PC-9 (cell line): ENCODE results near the gene CRTC2. TPM values are rescaled to one million over a fixed set of nuclear protein-coding genes. Genes with fewer than 3 reads are reported as not detected.

Experiments
- BruUV-seq: library from RNA; stranded (reverse); fragments of 400-500 nt; replicated peaks from 2 replicates; lab custom pipeline; 2021; lab: Mats Ljungman, UMichigan
- CTCF ChIA-PET: fragments of 300-600 bp; sonication (Branson Sonifier 250); formaldehyde crosslinking; loops from one replicate; lab custom pipeline; 2022; ENCODE audit warnings: antibody characterized with exemption; lab: Charles Lee
- POLR2A ChIA-PET: fragments of 300-600 bp; sonication (Branson Sonifier 250); formaldehyde crosslinking; loops from one replicate; lab custom pipeline; 2022; ENCODE audit warnings: antibody characterized with exemption; ENCODE audit not compliant: unreplicated experiment; lab: Charles Lee
- DNase-seq, 2 experiments: peaks; one replicate each; pipeline versions ENCODE4 v3.0.0 to v3.0.0-alpha.2; 2015 to 2022; ENCODE audit warnings: mixed read lengths in 1 of 2
- H2AFZ ChIP-seq: fragments of 200-600 bp; sonication (generic); 2 replicates; pipeline ENCODE4 v1.8.1; 2017; ENCODE audit warnings: antibody characterized with exemption
- H3F3A ChIP-seq: fragments of 200-600 bp; sonication (generic); 2 replicates; pipeline ENCODE4 v1.8.1; 2017; ENCODE audit warnings: antibody characterized with exemption, mild to moderate bottlenecking, low read depth; ENCODE audit not compliant: insufficient read depth
- H3K27ac ChIP-seq: fragments of 200-600 bp; sonication (generic); 2 replicates; pipeline ENCODE4 v1.6.1; 2016; ENCODE audit warnings: mixed run types
- H3K27me3 ChIP-seq: fragments of 200-600 bp; sonication (generic); 2 replicates; pipeline ENCODE4 v1.6.1; 2016; ENCODE audit warnings: low read depth, mixed run types; ENCODE audit not compliant: insufficient read depth
- H3K36me3 ChIP-seq: fragments of 200-600 bp; sonication (generic); 2 replicates; pipeline ENCODE4 v1.6.1; 2016; ENCODE audit warnings: low read depth, mixed run types
- H3K4me1 ChIP-seq: fragments of 200-600 bp; sonication (generic); replicated peaks from 2 replicates; pipeline ENCODE4 v1.6.1; 2016; ENCODE audit warnings: mixed run types; ENCODE audit not compliant: insufficient read depth
- H3K4me2 ChIP-seq: fragments of 200-600 bp; sonication (generic); 2 replicates; pipeline ENCODE4 v1.6.1; 2017; ENCODE audit warnings: mixed run types
- H3K4me3 ChIP-seq: fragments of 200-600 bp; sonication (generic); 2 replicates; pipeline ENCODE4 v1.6.1; 2016; ENCODE audit warnings: mixed run types
- H3K79me2 ChIP-seq: fragments of 200-600 bp; sonication (generic); 2 replicates; pipeline ENCODE4 v1.6.1; 2017; ENCODE audit warnings: low read depth, mixed run types
- H3K9me2 ChIP-seq: fragments of 200-600 bp; sonication (generic); 2 replicates; pipeline ENCODE4 v1.8.1; 2017; ENCODE audit warnings: mild to moderate bottlenecking; ENCODE audit not compliant: insufficient read depth
- H3K9me3 ChIP-seq: fragments of 200-600 bp; sonication (generic); 2 replicates; pipeline ENCODE4 v1.8.1; 2016; ENCODE audit warnings: low read depth; ENCODE audit not compliant: insufficient read depth
- H4K20me1 ChIP-seq: fragments of 200-600 bp; sonication (generic); 2 replicates; pipeline ENCODE4 v1.8.1; 2017; ENCODE audit not compliant: insufficient read depth
- CTCF ChIP-seq: fragments of 200-600 bp; sonication (generic); conservative IDR thresholded peaks from 2 replicates; pipeline ENCODE4 v1.6.1; 2017; ENCODE audit warnings: mixed run types, antibody characterized with exemption, mild to moderate bottlenecking, moderate library complexity
- EZH2 ChIP-seq: fragments of 200-600 bp; sonication (generic); IDR thresholded peaks from 2 replicates; pipeline ENCODE4 v1.8.0; 2017; ENCODE audit warnings: antibody characterized with exemption, low read depth
- intact Hi-C: fragments of 100-400 bp; cut with micrococcal nuclease; formaldehyde crosslinking; loops from one replicate; pipeline ENCODE4 v1.10.0; 2022; ENCODE audit not compliant: unreplicated experiment
- total RNA-seq: library from RNA; stranded (reverse); gene quantifications from 2 replicates; pipeline ENCODE4 v1.2.3, GENCODE V29; 2021

CRTC2 gene
- total RNA-seq, 1 experiment from 2014 or later: 63.6 TPM

GRCh38 chr1:153956997-153957715 lies 1.3 kb downstream of the CRTC2 start:
- ChIA-PET CTCF (interaction anchor here (1.7 kb wide), 1 partner anchor 10 kb away, joined by 4 read pairs; the partner anchor contains the start of gene DENND4B), POLR2A (interaction anchor here (0.6 kb wide), 1 partner anchor 10 kb away, joined by 3 read pairs; the partner anchor contains the start of gene CREB3L4)
- Histone ChIP-seq H3K4me3 (peak overlapping the region; percentile 67), H3K4me1 (peaks cover 25% of the 10 kb centered on the region), H3K9me3 (no peaks in the 10 kb centered on the region), H3K27me3 (no peaks in the 10 kb centered on the region), H3F3A (peaks cover 28% of the 10 kb centered on the region), H3K4me2 (peak overlapping the region; percentile 87), H3K36me3 (peaks cover 4% of the 10 kb centered on the region; the same call in 1 of the 2 replicates), H3K79me2 (peaks cover 65% of the 10 kb centered on the region), H3K9me2 (no peaks in the 10 kb centered on the region), H4K20me1 (peaks cover 28% of the 10 kb centered on the region), H3K27ac (peak overlapping the region; percentile 28; the same call in 1 of the 2 replicates), H2AFZ (peak overlapping the region; percentile 84)
- no TSS peak for BruUV-seq
- no peak for DNase-seq
- intact Hi-C loops: no loop called here
- TF ChIP-seq CTCF: no peak
- no peak for TF ChIP-seq EZH2

GRCh38 chr1:153954826-153955225 lies 3.6 kb downstream of the CRTC2 start:
- Histone ChIP-seq H4K20me1 (peaks cover 28% of the 10 kb centered on the region), H3K4me1 (peaks cover 13% of the 10 kb centered on the region), H3K36me3 (peaks cover 9% of the 10 kb centered on the region), H3K27ac (no peak overlapping the region), H3F3A (peaks cover 12% of the 10 kb centered on the region; the same call in 1 of the 2 replicates), H2AFZ (no peak overlapping the region), H3K4me2 (no peak overlapping the region), H3K4me3 (no peak overlapping the region), H3K27me3 (no peaks in the 10 kb centered on the region), H3K9me2 (no peaks in the 10 kb centered on the region), H3K79me2 (peaks cover 45% of the 10 kb centered on the region), H3K9me3 (no peaks in the 10 kb centered on the region)
- no peak for TF ChIP-seq CTCF
- no peak for TF ChIP-seq EZH2
- no TSS peak for BruUV-seq
- DNase-seq: no peak
- ChIA-PET CTCF (no interaction called here), POLR2A (interaction anchor here (0.6 kb wide), 1 partner anchor 63 kb away, joined by 3 read pairs; no protein-coding TSS in a partner anchor)
- intact Hi-C loops: no loop called here

- CTCF ChIA-PET: no interaction called here
- Histone ChIP-seq H3K4me3 (no peak overlapping the region), H3K4me1 (peaks cover 13% of the 10 kb centered on the region), H2AFZ (no peak overlapping the region), H3F3A (peaks cover 11% of the 10 kb centered on the region; the same call in 1 of the 2 replicates), H3K27ac (no peak overlapping the region), H3K9me2 (no peaks in the 10 kb centered on the region), H4K20me1 (peaks cover 28% of the 10 kb centered on the region), H3K79me2 (peaks cover 45% of the 10 kb centered on the region), H3K27me3 (no peaks in the 10 kb centered on the region), H3K9me3 (no peaks in the 10 kb centered on the region), H3K36me3 (peaks cover 9% of the 10 kb centered on the region), H3K4me2 (no peak overlapping the region)
- BruUV-seq: no TSS peak
- TF ChIP-seq CTCF (no peak), EZH2 (no peak)
- DNase-seq: no peak
- POLR2A ChIA-PET: interaction anchor here (0.6 kb wide), 1 partner anchor 147 kb away, joined by 10 read pairs; no protein-coding TSS in a partner anchor
- intact Hi-C loops: no loop called here
Observed at GRCh38 chr1:153953859-153954365, 4.5 kb downstream of the CRTC2 start.
